Uterus (tissue), 4 donors: ENCODE measurements around the gene TNFRSF1A. TPM values are rescaled to one million over a fixed set of nuclear protein-coding genes. Genes with fewer than 3 reads are reported as not detected.

Source experiments
- DNase-seq, 2 donors: peaks; one replicate each; pipeline ENCODE4 v3.0.0-alpha.2; 2019 to 2020
- H3K27ac ChIP-seq, 2 donors: fragments of 200-600 bp; sonication (generic); 1 replicate in 1 of 2; 2 replicates in 1 of 2; pipeline ENCODE4 v1.5.1; 2016 to 2018
- H3K27me3 ChIP-seq, 2 donors: fragments of 200-600 bp; sonication (generic); one replicate each; pipeline ENCODE4 v1.5.1; 2018 to 2019; ENCODE audit warnings: control low read depth in 1 of 2
- H3K36me3 ChIP-seq, 2 donors: fragments of 200-600 bp; sonication (generic); one replicate each; pipeline ENCODE4 v1.5.1; 2019; ENCODE audit warnings: control low read depth in 1 of 2
- H3K4me1 ChIP-seq, 2 donors: fragments of 200-600 bp; sonication (generic); one replicate each; pipeline ENCODE4 v1.5.1; 2018 to 2019; ENCODE audit warnings: control low read depth in 1 of 2
- H3K4me3 ChIP-seq, 2 donors: fragments of 200-600 bp; sonication (generic); 1 replicate in 1 of 2; 2 replicates in 1 of 2; pipeline ENCODE4 v1.5.1; 2018 to 2019; ENCODE audit warnings: mild to moderate bottlenecking in 1 of 2
- H3K9me3 ChIP-seq, 2 donors: fragments of 200-600 bp; sonication (generic); one replicate each; pipeline ENCODE4 v1.5.1; 2019; ENCODE audit warnings: control low read depth in 1 of 2
- CTCF ChIP-seq, 4 experiments: fragments of 200-600 bp in 2 of 4; fragments of 450-650 bp in 2 of 4; sonication (generic) in 2 of 4; IDR thresholded peaks; one replicate each; pipeline ENCODE4 v1.5.1; 2016 to 2019; ENCODE audit warnings: antibody characterized with exemption in 4 of 4, mild to moderate bottlenecking in 2 of 4, moderate library complexity in 1 of 4
- POLR2A ChIP-seq, 2 donors: fragments of 450-650 bp; IDR thresholded peaks; one replicate each; pipeline ENCODE4 v1.6.1; 2016; ENCODE audit warnings: antibody characterized with exemption in 2 of 2, mild to moderate bottlenecking in 1 of 2, moderate library complexity in 1 of 2
- intact Hi-C: fragments of 100-400 bp; cut with DNase I; formaldehyde crosslinking; loops from one replicate; pipeline ENCODE4 v1.15.1; 2023; ENCODE audit warnings: low total_unique reads
- total RNA-seq, 4 donors: library from RNA; depleted of rRNA in 3 of 4; stranded (reverse); fragments of >200 nt in 3 of 4; gene quantifications; one replicate each; pipeline versions ENCODE4 v1.1.0 to v1.2.4, GENCODE V29; 2014 to 2023
- donor health status: DM: yes; HTN: yes; CAD: no.

Gene TNFRSF1A
- total RNA-seq, 4 donors from 2014 or later: 71.8 to 297 (median 174) TPM

GRCh38 chr12:6285532-6286306, 56.2 kb downstream of the TNFRSF1A start:
- Histone ChIP-seq H3K36me3 (no peaks in the 10 kb centered on the region), H3K4me3 (no peak overlapping the region), H3K9me3 (no peaks in the 10 kb centered on the region), H3K4me1 (no peaks in the 10 kb centered on the region), H3K27ac (no peak overlapping the region), H3K27me3 (no peaks in the 10 kb centered on the region)
- no peak for DNase-seq
- TF ChIP-seq POLR2A (IDR thresholded peaks at IDR 0.05): no peak
- TF ChIP-seq CTCF (IDR thresholded peaks at IDR 0.05): no peak
- intact Hi-C loops: no loop called here

DNA sequence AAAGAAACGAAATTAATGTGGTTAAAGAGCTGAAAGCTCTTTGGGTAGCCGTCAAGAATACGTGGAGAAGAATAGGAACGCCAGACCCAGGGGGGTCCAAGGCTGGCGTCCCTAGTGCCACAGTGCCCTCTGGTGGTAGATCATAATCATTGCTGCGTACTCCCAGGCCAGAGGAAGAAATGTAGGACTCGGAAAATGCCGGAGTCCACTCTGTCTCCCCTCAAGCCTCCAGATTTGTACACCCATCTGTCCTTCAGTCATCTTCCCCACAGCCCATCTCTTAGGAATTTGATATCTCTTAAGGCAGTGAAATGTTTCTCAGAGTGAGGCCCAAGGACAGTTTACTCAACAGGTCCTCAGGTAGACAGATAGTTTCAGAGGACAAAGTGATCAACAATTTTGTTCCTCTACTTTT, 56.8 kb downstream of the TNFRSF1A start:
- H3K4me3 ChIP-seq: no peak overlapping the region
- TF ChIP-seq POLR2A (IDR thresholded peaks at IDR 0.05) (no peak), CTCF (IDR thresholded peaks at IDR 0.05) (peak; percentile 89 to 92 (median 91))
- intact Hi-C loops: no loop called here
- no peak overlapping the region for H3K27ac ChIP-seq
- no peaks in the 10 kb centered on the region for H3K9me3 ChIP-seq
- peak; percentile 67 to 70 for DNase-seq
- H3K4me1 ChIP-seq: peaks cover 0 to 5% of the 10 kb centered on the region in 2 donors
- H3K27me3 ChIP-seq: no peaks in the 10 kb centered on the region
- no peaks in the 10 kb centered on the region for H3K36me3 ChIP-seq

- no peak overlapping the region for H3K4me3 ChIP-seq
- no peak overlapping the region for H3K27ac ChIP-seq
- peaks cover 3 to 5% of the 10 kb centered on the region in 2 donors for H3K4me1 ChIP-seq
- DNase-seq: no peak
- H3K9me3 ChIP-seq: no peaks in the 10 kb centered on the region
- TF ChIP-seq POLR2A (IDR thresholded peaks at IDR 0.05) (no peak), CTCF (IDR thresholded peaks at IDR 0.05) (no peak)
- no peaks in the 10 kb centered on the region for H3K36me3 ChIP-seq
- H3K27me3 ChIP-seq: no peaks in the 10 kb centered on the region
- intact Hi-C loops: loop anchor here (5.0 kb wide), 1 partner anchor 217 kb away; no protein-coding TSS in a partner anchor
These were observed 57.6 kb downstream of the TNFRSF1A start for GRCh38 chr12:6284273-6284672.

- H3K4me1 ChIP-seq: peaks cover 5 to 14% of the 10 kb centered on the region in 2 donors
- H3K4me3 ChIP-seq: no peak overlapping the region
- no peak overlapping the region for H3K27ac ChIP-seq
- no peaks in the 10 kb centered on the region for H3K27me3 ChIP-seq
- no peak for DNase-seq
- TF ChIP-seq POLR2A (IDR thresholded peaks at IDR 0.05) (no peak), CTCF (IDR thresholded peaks at IDR 0.05) (no peak)
- intact Hi-C loops: loop anchor here (5.0 kb wide), 1 partner anchor 215 kb away; no protein-coding TSS in a partner anchor
- H3K36me3 ChIP-seq: no peaks in the 10 kb centered on the region
- H3K9me3 ChIP-seq: no peaks in the 10 kb centered on the region
These were observed 59.4 kb downstream of the TNFRSF1A start for GRCh38 chr12:6282453-6282840.

- peak overlapping the region in 1 of 2 donors; percentile 95 for H3K27ac ChIP-seq
- H3K4me1 ChIP-seq: peaks cover 5 to 14% of the 10 kb centered on the region in 2 donors
- no peaks in the 10 kb centered on the region for H3K9me3 ChIP-seq
- no peak for DNase-seq
- H3K4me3 ChIP-seq: no peak overlapping the region
- no peak for TF ChIP-seq CTCF (IDR thresholded peaks at IDR 0.05)
- TF ChIP-seq POLR2A (IDR thresholded peaks at IDR 0.05): no peak
- intact Hi-C loops: loop anchor here (5.0 kb wide), 1 partner anchor 214 kb away; no protein-coding TSS in a partner anchor
- no peaks in the 10 kb centered on the region for H3K27me3 ChIP-seq
- no peaks in the 10 kb centered on the region for H3K36me3 ChIP-seq
These were observed 60.6 kb downstream of the TNFRSF1A start for GRCh38 chr12:6281081-6281809.
